Measurements from ENCODE around the gene ANKRD35.
"Not testable (repeated sequence)": the region's sequence is repeated elsewhere in the genome, so short reads cannot be mapped to it uniquely, and the experiment has no call there.

Gene ANKRD35

GRCh38 chr1:145885738-145886287, at the start of gene ANKRD35:
TSS of gene ANKRD35 (minus strand) at chr1:145885866. CDS start at chr1:145885758, 108 bp downstream.
- DNase-seq (ENCODE audit: low read depth), result peak; percentile 56

GRCh38 chr1:145932522-145933009, 46.9 kb upstream of the ANKRD35 start:
- peak; percentile 41 for DNase-seq (ENCODE audit: low read depth)

GRCh38 chr1:145927916-145928643, 42.4 kb upstream of the ANKRD35 start:
- DNase-seq (ENCODE audit: low read depth), result no peak

- peak; percentile 99 for DNase-seq (ENCODE audit: low read depth)
Observed at GRCh38 chr1:145927063-145927886, 41.6 kb upstream of the ANKRD35 start, which contains the start of gene RBM8A. TSS of gene RBM8A (minus strand) at chr1:145927484. CDS start at chr1:145927426, 58 bp downstream.

GRCh38 chr1:145926686-145927062, 41.0 kb upstream of the ANKRD35 start:
- no peak for DNase-seq (ENCODE audit: low read depth)

GRCh38 chr1:145922266-145922665, 36.6 kb upstream of the ANKRD35 start:
- DNase-seq (ENCODE audit: low read depth), result no peak

GRCh38 chr1:145920297-145920696, 34.6 kb upstream of the ANKRD35 start:
- not testable (repeated sequence) for DNase-seq (ENCODE audit: low read depth)

- peak; percentile 27 for DNase-seq (ENCODE audit: low read depth)
Observed at GRCh38 chr1:145918992-145919939, 33.6 kb upstream of the ANKRD35 start.

GRCh38 chr1:145918144-145918991, 32.7 kb upstream of the ANKRD35 start, which contains the start of gene PEX11B:
TSS of gene PEX11B (minus strand) at chr1:145918717. CDS start at chr1:145918688, 29 bp downstream.
- peak; percentile 91 for DNase-seq (ENCODE audit: low read depth)

- DNase-seq (ENCODE audit: low read depth), result no peak
Observed at GRCh38 chr1:145917595-145917994, 31.9 kb upstream of the ANKRD35 start.

GRCh38 chr1:145916745-145917144, 31.1 kb upstream of the ANKRD35 start:
- DNase-seq (ENCODE audit: low read depth), result peak; percentile 58

GRCh38 chr1:145912128-145912641, 26.5 kb upstream of the ANKRD35 start:
- no peak for DNase-seq (ENCODE audit: low read depth)

- peak; percentile 38 for DNase-seq (ENCODE audit: low read depth)
Observed at GRCh38 chr1:145908653-145909052, 23.0 kb upstream of the ANKRD35 start.

GRCh38 chr1:145906954-145907753, 21.5 kb upstream of the ANKRD35 start:
- DNase-seq (ENCODE audit: low read depth), result peak; percentile 34

GRCh38 chr1:145901312-145902021, 15.8 kb upstream of the ANKRD35 start:
- no peak for DNase-seq (ENCODE audit: low read depth)

- no peak for DNase-seq (ENCODE audit: low read depth)
Observed at GRCh38 chr1:145898756-145899155, 13.1 kb upstream of the ANKRD35 start.

- DNase-seq (ENCODE audit: low read depth), result no peak
Observed at GRCh38 chr1:145897969-145898368, 12.3 kb upstream of the ANKRD35 start.

- no peak for DNase-seq (ENCODE audit: low read depth)
Observed at GRCh38 chr1:145895471-145895870, 9.8 kb upstream of the ANKRD35 start.
